GM21423 (cell line): ENCODE measurements around the gene OBI1.

Experiments used
- ATAC-seq: cut with Tn5 transposase; IDR thresholded peaks from one replicate; pipeline ENCODE4 v1.9.1; 2021; ENCODE audit warnings: mild to moderate bottlenecking, moderate library complexity; ENCODE audit not compliant: unreplicated experiment

The OBI1 gene

DNA sequence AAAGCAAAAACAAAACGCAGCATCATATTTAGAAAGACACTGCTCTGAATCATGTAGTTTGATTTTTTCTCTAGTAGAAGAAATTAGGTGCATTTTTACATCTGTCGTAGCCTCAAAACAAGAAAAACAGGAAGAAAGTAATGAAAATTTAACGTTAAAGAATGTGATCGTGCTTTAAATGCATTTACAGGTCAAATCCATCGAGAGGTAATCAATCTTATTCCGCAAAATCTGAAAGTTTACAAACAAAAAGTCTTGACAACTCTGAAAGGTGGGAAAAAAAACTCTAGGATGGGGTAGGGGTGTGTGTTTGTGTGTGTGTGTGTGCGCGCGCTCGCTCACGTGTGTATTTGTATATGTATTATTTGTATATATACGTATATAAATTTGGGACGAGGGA is 65.8 kb downstream of the OBI1 start:
- ATAC-seq: no peak

GRCh38 chr13:78592584-78592983 is 66.4 kb downstream of the OBI1 start:
- ATAC-seq: no peak

DNA sequence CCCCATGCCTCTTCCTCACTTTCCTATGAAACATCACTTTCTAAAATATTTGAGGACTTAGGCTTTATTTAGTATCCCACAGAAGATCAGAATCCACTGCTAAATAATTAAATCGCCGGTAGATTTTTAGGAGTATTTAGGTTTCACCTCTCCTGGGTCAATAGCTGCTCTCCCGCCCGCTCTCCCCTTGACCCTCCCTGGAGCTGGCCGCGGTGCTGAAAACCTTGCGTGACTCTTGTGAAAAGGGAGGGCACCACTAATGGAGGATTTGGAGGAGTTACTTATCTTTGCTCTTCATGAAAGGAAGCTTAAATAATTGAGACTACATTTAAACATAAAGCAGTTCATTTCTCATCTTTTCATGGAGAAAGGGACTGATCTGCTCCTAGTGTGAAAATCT is 69.7 kb downstream of the OBI1 start:
- no peak for ATAC-seq

DNA sequence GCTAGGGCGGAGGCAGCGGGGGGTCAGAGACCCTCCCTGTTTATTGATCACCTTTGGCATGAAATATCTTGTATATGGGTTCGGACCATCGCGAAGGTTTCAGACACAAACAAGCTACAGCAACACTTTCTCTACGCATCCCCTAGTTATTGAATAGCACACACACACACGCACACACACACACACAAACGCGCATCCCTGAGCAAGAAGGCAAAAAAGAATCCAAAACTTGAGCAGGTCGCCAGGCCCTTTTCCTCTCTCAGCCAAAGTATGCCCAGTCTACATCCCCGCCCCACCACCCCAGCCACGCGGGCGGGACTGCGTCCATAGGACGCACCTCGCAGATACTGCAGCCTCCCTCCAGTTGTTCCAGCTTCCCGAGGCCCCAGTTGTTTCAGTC is 71.6 kb downstream of the OBI1 start:
- ATAC-seq: no peak

DNA sequence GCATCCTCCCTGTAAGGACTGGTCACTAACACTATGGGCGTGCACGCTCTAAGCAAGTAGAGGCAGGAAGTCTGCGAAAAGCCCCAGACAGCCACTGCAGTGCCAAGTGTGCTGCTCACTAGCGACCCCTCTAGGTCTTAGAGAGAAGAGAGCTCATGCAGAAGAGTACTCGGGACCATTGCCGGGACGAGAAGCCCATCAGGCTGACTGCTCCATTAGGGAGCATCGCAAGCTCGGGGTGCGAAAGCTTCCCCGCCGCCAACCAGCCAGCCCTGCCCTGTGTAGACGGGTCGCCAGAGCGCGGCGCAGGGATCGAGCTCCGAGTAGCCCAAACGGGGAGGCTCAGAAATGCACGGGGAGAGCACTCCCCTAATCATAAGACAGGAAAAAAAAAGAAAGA is 72.2 kb downstream of the OBI1 start:
- no peak for ATAC-seq

- no peak for ATAC-seq
Observed at GRCh38 chr13:78576261-78576660, 82.7 kb downstream of the OBI1 start.

- no peak for ATAC-seq
Observed at GRCh38 chr13:78572459-78572858, 86.5 kb downstream of the OBI1 start.

GRCh38 chr13:78569029-78569428 is 89.9 kb downstream of the OBI1 start:
- no peak for ATAC-seq

- no peak for ATAC-seq
Observed at GRCh38 chr13:78566631-78567030, 92.3 kb downstream of the OBI1 start.
